HL-60 (cell line): Measurements from ENCODE around the gene RRP15.

Source experiments
- DNase-seq, 2 experiments: peaks; one replicate each; pipeline ENCODE4 v3.0.0-alpha.2; 2010 to 2020; ENCODE audit warnings: low read depth in 1 of 2, low spot score in 1 of 2
- H3K27ac ChIP-seq: fragments of 250-450 bp; sonication (Bioruptor Pico); replicated peaks from 2 replicates; pipeline ENCODE4 v1.5.1; 2020; ENCODE audit warnings: mild to moderate bottlenecking, moderate library complexity
- H3K27me3 ChIP-seq: fragments of 250-450 bp; sonication (Bioruptor Pico); 2 replicates; pipeline ENCODE4 v1.5.1; 2021; ENCODE audit warnings: mild to moderate bottlenecking, moderate library complexity; ENCODE audit not compliant: insufficient read depth, poor library complexity, severe bottlenecking
- H3K4me3 ChIP-seq: replicated peaks from 2 replicates; pipeline ENCODE4 v1.5.1; 2011; ENCODE audit warnings: mild to moderate bottlenecking, control low read depth, low read length; ENCODE audit not compliant: insufficient read depth
- GABPA ChIP-seq: IDR thresholded peaks from 2 replicates; pipeline ENCODE4 v1.6.1; 2012; ENCODE audit warnings: low read depth
- POLR2AphosphoS5 ChIP-seq: IDR thresholded peaks from 2 replicates; pipeline ENCODE4 v1.6.1; 2012; ENCODE audit warnings: low read depth
- SPI1 ChIP-seq: IDR thresholded peaks from 2 replicates; pipeline ENCODE4 v1.6.1; 2012; ENCODE audit warnings: low read depth, mild to moderate bottlenecking, borderline replicate concordance
- TF ChIP-seq, protein P1 (sequence below): IDR thresholded peaks from 2 replicates; pipeline ENCODE4 v1.6.1; 2012; ENCODE audit warnings: low read depth; ENCODE audit not compliant: insufficient replicate concordance
- TF ChIP-seq, protein P2 (sequence below): IDR thresholded peaks from one replicate; pipeline ENCODE4 v1.5.1; 2011; ENCODE audit warnings: low read length, control low read depth, inconsistent platforms; ENCODE audit not compliant: insufficient read depth

Gene RRP15

DNA sequence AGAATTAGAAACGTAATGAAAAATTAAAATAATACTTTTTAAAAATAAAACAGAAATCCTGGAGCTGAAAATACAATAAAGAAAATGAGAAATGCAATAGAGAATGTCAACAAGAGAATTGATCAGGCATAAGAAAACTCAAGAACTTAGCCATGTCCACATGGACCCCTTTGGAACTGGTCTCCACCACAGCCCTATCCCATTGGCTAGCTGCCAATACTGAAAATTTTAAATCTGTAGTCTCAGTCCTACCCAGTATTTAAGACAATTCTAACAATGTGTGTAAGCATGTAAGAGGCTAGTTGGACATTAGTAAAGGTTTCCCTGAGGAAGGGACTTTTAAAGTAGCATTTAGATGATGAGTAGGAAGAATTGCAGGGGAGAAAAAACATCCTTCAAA is 25.8 kb upstream of the RRP15 start:
- Histone ChIP-seq H3K27ac (no peak overlapping the region), H3K27me3 (peaks cover 3% of the 10 kb centered on the region), H3K4me3 (no peak overlapping the region)
- no peak for DNase-seq
- TF ChIP-seq GABPA (no peak), POLR2AphosphoS5 (no peak), SPI1 (no peak)
- TF ChIP-seq, protein P1, sequence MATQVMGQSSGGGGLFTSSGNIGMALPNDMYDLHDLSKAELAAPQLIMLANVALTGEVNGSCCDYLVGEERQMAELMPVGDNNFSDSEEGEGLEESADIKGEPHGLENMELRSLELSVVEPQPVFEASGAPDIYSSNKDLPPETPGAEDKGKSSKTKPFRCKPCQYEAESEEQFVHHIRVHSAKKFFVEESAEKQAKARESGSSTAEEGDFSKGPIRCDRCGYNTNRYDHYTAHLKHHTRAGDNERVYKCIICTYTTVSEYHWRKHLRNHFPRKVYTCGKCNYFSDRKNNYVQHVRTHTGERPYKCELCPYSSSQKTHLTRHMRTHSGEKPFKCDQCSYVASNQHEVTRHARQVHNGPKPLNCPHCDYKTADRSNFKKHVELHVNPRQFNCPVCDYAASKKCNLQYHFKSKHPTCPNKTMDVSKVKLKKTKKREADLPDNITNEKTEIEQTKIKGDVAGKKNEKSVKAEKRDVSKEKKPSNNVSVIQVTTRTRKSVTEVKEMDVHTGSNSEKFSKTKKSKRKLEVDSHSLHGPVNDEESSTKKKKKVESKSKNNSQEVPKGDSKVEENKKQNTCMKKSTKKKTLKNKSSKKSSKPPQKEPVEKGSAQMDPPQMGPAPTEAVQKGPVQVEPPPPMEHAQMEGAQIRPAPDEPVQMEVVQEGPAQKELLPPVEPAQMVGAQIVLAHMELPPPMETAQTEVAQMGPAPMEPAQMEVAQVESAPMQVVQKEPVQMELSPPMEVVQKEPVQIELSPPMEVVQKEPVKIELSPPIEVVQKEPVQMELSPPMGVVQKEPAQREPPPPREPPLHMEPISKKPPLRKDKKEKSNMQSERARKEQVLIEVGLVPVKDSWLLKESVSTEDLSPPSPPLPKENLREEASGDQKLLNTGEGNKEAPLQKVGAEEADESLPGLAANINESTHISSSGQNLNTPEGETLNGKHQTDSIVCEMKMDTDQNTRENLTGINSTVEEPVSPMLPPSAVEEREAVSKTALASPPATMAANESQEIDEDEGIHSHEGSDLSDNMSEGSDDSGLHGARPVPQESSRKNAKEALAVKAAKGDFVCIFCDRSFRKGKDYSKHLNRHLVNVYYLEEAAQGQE, result no peak
- TF ChIP-seq, protein P2, sequence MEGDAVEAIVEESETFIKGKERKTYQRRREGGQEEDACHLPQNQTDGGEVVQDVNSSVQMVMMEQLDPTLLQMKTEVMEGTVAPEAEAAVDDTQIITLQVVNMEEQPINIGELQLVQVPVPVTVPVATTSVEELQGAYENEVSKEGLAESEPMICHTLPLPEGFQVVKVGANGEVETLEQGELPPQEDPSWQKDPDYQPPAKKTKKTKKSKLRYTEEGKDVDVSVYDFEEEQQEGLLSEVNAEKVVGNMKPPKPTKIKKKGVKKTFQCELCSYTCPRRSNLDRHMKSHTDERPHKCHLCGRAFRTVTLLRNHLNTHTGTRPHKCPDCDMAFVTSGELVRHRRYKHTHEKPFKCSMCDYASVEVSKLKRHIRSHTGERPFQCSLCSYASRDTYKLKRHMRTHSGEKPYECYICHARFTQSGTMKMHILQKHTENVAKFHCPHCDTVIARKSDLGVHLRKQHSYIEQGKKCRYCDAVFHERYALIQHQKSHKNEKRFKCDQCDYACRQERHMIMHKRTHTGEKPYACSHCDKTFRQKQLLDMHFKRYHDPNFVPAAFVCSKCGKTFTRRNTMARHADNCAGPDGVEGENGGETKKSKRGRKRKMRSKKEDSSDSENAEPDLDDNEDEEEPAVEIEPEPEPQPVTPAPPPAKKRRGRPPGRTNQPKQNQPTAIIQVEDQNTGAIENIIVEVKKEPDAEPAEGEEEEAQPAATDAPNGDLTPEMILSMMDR, result no peak

DNA sequence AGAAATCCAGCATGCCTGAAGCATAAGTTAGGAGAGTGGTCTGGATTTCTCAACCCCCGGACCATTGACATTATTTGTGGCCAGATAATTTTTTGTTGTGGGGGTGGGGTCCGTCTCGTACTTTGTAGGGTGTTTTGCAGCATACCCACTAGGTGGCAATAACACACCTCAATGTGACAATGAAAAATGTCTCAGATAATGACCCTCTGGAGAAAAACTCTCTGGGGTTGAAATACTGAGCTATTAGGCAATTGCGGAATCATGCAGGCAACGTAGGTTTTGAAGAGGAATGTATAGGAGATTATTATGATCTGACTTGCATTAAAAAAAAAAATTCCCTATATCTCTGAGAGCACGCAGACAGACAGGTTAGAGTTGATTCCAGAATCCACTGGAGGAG is 25.3 kb upstream of the RRP15 start:
- DNase-seq, result peak; percentile 5 to 27
- no peak for TF ChIP-seq GABPA
- TF ChIP-seq, protein P2, result peak; percentile 32
- peaks cover 3% of the 10 kb centered on the region for H3K27me3 ChIP-seq
- no peak overlapping the region for H3K4me3 ChIP-seq
- H3K27ac ChIP-seq, result no peak overlapping the region

DNA sequence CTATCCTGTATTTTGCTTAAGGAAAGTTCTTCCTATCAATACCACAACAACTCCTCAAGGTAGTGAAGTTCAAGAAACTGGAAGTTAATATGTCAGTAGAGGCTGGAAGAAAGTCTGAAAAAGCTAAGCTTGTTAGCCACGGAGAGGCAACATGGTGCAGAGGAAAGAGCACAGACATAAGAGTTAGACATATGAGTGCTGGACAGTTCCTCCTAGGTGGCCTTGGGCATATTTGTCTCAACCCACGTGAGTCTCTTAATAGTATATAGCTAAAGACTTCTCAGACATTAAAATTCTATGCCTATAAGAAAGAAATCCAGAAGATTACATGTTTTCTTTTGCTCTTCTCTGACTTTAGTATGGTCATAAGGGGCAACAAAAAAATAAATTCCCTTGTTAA is 22.8 kb upstream of the RRP15 start:
- no peak for DNase-seq
- no peak overlapping the region for H3K27ac ChIP-seq
- no peak overlapping the region for H3K4me3 ChIP-seq
- TF ChIP-seq, protein P2, result no peak
- TF ChIP-seq SPI1 (no peak), GABPA (no peak)
- TF ChIP-seq, protein P1, result peak; percentile 87
- H3K27me3 ChIP-seq, result peaks cover 3% of the 10 kb centered on the region

DNA sequence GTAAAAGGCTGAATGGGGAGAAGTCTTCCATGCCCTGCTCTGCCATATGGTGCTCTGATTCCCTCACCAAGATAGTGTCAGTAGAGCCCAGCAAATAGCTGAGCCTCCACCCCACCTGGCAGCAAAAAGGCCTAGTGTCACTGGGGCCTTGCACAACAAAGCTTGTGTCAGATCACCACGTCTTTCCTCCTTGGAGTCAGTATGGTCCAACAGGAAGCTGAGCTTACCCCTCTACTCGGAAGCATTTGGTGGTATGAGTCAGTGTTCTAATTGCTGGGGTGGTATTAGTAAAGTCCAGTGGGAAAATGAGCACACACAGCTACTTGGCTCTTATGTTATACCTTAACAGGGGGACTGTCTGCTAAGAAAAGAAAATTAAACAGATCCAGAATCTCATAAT is 18.7 kb upstream of the RRP15 start:
- H3K27ac ChIP-seq, result no peak overlapping the region
- no peaks in the 10 kb centered on the region for H3K27me3 ChIP-seq
- no peak for TF ChIP-seq GABPA
- no peak for TF ChIP-seq SPI1
- no peak for TF ChIP-seq POLR2AphosphoS5
- TF ChIP-seq, protein P1, result no peak
- TF ChIP-seq, protein P2, result no peak
- H3K4me3 ChIP-seq, result no peak overlapping the region
- no peak for DNase-seq
